ENCODE measurements around the gene TMBIM1.

DNA sequence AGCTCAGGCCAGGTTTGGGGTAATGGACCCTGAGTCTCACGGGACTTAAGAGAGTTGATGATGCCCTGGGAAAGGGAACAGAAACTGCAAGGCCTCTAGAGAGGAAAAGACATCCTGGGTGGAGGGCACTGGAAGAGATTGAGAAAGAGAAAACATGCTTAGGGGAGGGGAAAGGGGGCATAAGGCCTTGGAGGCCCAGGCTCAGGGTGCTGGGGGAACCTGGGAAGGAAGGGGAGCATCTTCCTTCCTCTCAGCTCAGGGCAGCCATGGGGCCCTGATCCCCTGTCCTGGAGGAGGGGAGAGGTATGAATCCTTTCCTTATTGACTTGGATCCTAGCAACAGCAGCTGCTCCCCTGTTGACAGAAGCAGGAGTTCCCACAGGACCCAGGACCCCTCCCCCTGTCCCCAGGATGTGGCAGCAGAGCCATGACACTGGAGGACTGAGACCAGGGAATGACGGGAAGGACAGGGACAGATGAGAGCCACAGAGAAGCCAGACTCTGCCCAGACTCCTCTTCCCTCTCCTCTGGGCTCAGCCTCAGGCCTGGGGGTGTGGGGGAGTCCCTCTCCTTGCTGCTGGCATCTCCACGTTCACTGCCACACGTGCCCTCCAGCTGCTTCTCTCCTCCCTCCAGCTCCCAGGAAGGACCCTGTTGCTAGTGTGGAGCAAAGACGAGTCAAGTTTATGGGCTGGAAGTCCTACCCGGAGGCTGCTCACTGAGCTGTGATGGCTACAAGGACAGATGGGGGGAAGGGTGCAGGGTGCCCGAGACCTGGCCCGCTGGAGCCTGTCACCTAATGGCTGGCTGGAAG is 30.7 kb downstream of the TMBIM1 start:
- TF ChIP-seq, protein P1, sequence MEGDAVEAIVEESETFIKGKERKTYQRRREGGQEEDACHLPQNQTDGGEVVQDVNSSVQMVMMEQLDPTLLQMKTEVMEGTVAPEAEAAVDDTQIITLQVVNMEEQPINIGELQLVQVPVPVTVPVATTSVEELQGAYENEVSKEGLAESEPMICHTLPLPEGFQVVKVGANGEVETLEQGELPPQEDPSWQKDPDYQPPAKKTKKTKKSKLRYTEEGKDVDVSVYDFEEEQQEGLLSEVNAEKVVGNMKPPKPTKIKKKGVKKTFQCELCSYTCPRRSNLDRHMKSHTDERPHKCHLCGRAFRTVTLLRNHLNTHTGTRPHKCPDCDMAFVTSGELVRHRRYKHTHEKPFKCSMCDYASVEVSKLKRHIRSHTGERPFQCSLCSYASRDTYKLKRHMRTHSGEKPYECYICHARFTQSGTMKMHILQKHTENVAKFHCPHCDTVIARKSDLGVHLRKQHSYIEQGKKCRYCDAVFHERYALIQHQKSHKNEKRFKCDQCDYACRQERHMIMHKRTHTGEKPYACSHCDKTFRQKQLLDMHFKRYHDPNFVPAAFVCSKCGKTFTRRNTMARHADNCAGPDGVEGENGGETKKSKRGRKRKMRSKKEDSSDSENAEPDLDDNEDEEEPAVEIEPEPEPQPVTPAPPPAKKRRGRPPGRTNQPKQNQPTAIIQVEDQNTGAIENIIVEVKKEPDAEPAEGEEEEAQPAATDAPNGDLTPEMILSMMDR (conservative IDR thresholded peaks at IDR 0.05 in 1 of 2, IDR thresholded peaks at IDR 0.05 in 1 of 2; ENCODE audit: low read depth in 1 of 2, low read length in 2 of 2): no peak
- TF ChIP-seq EZH2 (IDR thresholded peaks at IDR 0.05; ENCODE audit: low read length, missing control alignments): no peak

Data from fibroblast of lung (primary cell).